HG03280 (cell line): Measurements from ENCODE around the gene CCDC171.

Source experiments
- ATAC-seq: cut with Tn5 transposase; IDR thresholded peaks from one replicate; pipeline ENCODE4 v1.9.1; 2021; ENCODE audit warnings: mild to moderate bottlenecking, moderate library complexity; ENCODE audit not compliant: unreplicated experiment

Gene CCDC171

DNA sequence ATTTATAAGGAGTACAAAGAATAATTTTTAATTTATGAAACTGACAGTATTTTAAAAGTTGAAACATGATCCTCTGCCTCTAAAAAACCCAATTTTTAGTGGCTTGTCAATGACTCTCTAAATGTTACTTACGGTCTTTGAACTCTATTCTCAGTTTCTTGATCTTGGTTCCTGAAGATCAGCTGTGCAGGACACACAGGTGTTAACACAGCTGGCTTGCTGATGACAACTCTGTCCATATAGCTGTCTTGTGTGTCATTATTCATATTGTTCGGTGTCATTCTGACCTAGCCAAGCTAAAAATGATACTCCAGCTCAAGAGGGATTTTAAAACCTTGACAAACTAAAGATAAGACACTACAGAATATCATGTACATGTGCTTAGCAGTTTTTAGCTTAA is 314.5 kb downstream of the CCDC171 start:
- peak; percentile 82 for ATAC-seq

DNA sequence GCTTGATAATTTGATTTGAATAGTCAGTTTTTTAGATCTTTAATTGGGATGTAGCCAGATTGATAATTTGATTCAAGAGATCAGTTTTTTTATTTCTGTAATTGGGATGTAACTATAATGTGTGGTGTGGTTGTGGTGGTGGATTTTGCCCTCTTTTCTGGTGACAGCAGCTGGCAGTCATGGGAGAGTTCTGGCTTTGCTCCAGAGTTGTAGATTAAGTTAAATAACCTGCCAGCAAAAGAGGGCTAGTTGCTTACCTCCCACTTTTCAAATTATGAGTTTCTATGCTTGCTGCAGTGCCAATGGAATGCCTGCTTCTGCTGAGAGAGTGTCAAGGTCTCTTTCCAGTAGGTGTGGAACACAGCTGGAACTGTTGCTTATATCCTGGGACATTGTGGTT is 315.1 kb downstream of the CCDC171 start:
- no peak for ATAC-seq

DNA sequence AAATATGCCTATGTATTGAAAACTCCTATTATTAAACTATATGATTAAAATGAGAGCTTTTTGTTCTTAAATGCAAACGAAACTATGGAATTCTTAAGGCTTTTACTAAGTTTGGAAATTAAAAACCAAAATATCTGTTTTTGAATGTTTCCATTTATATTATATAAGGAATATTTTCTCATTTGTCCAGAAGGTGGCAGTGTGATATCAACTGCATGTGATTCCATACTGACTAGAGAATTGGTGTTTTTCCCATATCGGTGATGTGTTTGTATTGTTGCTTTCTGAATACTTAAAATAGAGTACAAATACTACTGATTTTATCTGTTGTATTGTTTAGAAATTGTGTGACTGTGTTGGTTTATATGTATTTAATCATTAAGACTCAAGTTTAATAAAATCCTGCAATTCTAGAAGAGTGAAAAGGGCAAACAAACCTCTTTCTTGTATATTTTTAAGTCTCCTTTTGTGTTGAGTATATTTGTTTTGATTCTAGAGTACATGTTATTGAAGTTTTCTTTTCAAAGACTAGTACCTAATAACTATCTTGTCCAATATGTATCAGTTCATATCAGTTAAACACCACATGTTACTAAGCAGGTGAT is 320.8 kb downstream of the CCDC171 start:
- no peak for ATAC-seq

DNA sequence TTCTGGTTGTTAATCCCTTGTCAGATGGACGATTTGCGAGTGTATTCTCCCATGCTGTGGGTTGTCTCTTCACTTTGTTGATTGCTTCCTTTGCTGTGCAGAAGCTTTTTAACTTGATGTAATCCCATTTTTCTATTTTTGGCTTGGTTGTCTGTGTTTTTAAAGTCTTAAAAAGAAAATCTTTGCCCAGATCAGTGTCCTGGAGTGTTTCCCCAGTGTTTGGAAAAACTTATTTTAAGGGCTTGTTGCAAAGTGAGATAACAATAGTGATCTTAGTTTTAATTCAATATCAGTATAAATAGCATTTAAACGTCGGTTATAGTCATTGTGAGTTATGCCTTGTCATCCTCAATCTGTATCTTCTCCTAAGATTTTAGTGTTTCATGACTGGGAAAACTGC is 329.5 kb downstream of the CCDC171 start:
- no peak for ATAC-seq

DNA sequence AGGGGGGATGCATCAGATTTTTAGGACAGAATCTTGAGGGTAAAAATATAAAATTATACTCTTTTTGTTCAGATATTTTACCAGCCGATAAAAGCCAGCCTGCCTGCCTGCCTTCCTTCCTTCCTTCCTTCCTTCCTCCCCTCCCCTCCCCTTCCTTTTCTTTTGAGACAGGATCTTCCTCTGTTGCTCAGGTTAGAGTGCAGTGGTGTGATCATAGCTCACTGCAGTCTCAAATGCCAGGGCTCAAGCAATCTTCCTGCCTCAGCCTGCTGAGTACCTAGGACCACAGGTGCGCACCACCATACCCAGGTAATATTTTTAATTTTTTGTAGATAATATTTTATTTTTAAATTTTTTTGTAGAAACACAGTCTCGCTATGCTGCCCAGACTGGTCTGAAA is 330.0 kb downstream of the CCDC171 start:
- ATAC-seq = no peak

DNA sequence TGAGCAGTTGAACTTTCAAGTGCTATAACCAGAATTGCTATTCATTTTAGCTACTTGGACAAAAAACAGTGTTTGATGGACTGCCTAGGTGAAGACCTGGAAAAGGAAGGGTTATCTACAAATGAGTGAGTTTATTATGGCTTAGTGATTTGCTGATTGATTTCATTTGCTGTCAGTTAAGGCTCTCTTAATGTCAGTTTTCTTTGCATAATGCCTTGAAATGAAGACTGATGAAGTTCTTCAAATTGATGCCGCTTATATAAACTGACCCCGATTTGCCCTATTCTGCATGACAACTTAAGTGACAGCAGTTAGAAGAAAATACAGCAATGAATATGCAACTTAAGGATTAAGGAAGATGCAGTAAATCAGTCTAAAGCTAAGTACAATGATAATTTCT is 332.6 kb downstream of the CCDC171 start:
- ATAC-seq = no peak

DNA sequence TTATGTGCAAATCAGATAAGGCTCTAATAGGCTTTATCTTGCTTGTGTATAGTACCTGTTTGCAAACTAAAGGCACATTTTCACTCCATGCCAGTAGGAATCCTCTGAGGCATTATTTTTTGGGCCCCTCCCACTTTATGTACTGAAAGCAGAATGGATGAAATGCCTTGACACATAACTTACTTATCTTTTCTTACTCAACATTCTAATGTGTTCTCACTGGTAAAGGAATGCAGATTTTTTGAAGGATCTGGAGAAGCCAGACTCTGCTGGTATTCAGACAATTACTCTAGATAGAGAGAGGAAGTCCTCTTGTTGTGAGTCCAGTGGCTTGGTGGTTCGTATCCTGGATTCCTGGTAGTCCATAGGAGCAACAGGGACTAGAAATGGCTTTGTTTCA is 336.7 kb downstream of the CCDC171 start:
- no peak for ATAC-seq

DNA sequence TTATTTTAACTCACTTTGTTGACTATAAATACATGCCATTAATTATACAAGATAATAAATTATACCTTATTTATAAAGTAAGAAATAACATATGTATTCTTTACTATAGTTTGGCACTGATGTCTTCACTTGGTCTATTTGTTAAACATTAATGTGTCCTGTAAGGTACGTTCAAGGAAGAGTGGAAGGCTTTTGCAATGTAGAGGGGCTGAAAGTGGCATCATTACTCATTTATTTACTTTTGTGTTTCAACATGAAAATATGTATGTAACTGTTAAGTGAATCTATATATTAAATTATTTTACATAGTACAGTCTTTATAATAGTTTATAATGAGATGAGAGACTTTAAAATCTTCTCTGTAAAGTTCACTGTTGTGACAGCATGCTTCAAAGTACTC is 348.7 kb downstream of the CCDC171 start:
- no peak for ATAC-seq

DNA sequence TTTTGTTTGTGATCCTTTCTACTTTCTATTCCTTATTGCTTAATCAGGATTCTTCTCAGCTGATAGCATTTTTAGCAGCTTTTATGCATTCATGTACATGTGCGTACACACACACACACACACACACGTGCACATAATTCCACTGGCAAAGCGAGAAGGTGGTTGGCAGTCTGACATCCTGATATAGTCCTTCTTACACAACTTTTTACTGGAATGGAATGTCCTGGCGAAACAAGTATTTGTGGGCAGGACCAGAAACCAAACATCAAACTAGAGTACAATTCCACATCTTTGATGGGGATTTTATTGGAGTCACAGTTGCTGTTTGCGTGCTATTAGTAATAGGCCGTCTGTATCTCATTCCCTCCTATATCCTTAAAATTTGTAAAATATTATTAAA is 356.5 kb downstream of the CCDC171 start:
- ATAC-seq = no peak

DNA sequence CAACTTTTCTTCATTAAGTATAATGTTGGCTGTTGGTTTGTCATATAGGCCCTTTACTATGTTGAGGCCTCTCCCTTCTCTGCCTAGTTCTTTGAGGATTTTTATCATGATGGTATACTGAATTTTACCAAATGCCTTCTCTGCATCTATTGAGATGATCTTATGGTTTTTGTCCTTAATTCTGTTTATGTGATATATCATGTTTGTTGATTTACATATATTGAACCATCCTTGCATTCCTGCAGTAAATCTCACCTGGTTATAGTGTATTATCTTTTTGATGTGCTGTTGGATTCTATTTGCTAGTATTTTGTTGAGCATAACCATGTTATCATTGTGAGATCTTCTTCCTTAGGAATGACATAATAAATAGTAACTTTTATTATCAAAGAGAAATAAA is 362.9 kb downstream of the CCDC171 start:
- no peak for ATAC-seq

DNA sequence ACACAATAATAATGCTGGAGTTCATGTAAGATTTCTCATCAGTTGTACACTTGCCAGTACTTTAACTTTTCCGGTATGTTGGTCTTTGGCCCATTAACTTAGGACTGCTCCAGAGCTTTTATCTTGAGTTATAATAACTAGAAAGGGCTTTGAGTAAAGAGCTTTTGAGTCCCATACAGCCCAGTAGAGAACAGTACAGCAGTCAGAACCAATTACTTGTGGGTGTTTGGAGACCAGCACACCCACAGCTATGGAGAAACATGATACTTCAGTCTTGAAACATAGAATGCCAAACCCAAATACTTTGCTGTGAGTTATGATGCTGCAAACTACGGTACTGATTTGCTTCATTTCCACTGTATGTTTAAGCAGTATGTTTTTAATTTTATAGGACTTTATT is 374.3 kb downstream of the CCDC171 start:
- ATAC-seq = no peak

DNA sequence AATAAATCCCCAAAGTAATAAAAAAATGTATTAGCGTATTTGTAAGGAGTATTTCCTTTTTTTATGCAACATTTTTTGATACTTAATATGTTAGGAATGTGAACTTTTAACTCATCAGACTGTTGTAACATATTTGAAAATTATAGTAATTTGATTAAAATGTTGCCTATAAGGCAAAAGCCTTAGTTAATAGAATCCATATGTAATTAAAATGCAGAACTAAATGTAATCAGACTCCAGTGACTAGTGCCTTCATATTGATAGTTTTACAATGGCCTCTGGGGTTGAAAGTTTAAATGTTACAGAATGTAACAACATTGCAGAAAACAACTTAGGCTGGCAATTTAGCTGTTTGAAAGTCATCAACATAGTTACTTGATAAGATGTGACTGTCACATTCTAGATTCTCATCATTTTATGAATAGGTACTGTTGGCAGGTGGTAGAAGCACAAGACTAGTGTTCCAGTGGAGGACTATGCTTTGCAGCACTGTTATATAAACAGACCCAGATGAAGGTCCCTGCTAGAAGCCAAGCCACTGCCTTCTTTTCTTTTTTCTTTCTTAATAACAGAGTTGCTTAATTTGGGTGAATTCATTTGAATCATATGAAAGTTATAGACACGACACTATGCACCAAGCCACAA is 382.9 kb downstream of the CCDC171 start:
- ATAC-seq = no peak

DNA sequence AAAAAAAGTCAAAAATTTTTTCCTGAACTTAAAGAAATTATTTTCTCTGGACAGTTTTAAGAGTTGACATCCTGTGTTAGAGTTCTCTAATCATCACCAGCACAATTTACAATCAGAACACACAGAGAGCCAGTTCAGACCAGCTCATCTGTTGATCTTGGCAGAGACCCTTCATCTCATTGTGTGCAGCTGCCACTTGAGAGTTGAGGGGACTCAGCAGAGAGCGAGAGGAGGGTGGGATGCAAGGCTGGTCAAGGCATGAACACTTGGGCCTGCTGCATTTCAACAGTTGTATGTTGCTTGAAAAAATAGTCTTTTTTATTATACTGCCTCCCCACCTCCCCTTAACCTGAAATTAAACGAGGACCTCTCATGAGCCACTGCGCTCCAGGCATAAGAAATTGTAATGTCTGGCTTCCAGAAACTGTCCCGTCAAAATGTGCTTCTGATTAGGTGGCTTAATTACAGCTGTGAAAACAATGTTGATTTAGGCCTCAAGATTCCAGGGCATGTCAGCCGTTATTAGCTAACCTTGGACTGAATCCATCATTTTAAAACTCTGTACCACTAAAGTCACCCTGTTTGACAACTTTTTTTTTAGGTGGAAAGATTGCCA is 383.6 kb downstream of the CCDC171 start:
- ATAC-seq = no peak

DNA sequence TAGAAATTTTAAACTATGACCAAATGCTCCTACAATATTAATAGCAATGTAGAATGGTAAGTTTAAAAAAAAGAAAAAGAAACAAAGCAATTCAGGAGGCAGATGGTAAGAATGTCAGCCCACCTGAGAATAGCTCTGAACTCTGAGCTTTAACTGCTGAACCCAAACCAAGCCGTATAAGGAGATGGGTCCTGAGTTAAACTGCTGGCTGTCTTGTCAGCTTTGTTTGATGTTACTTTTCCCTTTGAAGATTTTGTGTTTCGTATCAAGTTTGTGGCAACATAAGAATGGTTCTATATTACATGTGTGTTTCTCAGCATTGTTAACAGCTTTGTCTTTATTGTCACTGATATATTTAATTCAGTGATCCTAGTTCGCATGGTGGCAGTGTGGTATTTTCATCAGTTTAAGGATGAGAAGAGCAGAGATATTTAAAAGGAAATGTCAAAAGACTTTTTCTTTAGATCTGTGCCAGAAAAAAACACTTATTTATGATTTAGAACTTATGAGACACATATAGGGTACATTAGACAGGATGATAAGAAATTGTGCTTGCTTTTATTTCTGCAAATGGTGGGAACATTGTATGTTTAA is 390.1 kb downstream of the CCDC171 start:
- ATAC-seq = no peak

DNA sequence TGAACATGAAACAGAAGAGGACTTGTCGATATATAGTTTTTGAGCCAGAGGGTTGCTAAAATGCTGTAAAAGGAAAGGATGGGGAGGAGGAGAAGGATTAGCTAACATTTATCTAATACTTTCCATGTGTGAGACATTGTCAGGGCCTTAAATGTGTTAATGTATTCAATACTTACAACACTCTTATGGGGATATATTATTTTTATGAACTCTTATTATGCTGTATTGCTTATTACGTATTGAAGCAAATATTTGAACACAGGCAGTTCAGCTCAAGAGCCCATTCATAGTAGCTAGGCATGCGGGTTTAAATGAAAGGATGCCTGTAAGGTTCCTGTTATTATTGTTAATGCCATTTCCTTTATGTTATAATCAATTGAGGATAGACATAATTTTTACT is 391.5 kb downstream of the CCDC171 start:
- no peak for ATAC-seq

DNA sequence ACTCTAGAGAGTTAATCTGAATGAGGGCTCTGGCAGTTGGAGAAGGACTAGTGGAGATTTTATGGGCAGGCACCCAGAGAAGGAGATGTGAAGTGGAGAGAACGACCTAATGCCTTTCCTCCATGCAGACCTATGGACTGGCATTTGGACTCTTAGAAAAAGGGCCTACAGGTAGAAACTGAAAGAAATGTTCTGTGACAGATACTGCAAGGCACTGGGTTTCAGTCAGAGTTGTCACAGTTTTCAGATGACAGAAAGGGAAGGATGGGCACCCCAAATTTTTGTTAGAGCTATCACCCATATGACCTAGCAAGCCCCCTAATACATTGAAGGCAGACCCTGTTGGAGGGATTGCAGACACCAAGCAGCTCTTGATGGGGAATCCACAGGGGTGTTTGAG is 406.8 kb downstream of the CCDC171 start:
- no peak for ATAC-seq

DNA sequence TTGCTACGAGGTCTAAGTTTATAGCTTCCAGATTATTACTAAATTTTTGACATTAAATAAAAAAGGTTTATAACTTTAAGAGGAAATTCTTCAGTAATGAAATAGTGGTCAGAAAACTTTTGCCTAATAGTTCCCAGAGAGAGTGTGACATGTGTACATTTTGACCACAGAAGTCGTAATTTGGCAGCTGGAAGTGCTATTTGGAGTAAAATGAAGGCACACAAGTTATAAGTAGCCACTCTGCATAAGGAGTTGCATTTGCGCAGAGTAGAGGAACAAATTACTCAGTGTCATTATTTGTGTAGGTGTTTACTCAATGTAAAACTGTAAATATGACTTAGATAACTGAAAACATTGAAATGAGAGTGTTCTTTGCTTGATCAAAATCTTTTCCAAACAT is 408.4 kb downstream of the CCDC171 start:
- ATAC-seq = no peak

DNA sequence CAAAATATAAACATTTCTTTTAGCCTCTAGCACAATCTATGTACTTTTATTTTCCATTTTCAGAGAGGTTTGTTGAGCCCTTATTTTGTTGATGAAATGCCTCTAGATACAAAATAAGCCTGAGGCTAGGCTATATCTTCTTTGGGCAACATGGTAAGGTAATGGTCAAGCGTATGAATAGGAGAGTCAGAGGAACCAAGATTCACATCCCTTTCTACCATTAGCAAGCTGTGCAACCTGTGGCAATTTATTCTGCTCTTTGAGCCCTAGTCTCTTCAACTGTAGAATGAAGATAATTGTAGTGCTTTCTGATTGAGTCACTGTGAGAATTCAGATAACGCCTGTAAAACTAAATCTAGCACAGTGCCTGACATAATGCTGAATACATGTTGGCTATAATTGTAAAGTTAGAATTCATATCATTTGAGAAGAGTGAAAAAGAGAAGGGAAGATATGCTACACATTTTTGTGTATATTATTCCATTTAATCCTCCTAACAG is 412.5 kb downstream of the CCDC171 start:
- ATAC-seq = no peak

DNA sequence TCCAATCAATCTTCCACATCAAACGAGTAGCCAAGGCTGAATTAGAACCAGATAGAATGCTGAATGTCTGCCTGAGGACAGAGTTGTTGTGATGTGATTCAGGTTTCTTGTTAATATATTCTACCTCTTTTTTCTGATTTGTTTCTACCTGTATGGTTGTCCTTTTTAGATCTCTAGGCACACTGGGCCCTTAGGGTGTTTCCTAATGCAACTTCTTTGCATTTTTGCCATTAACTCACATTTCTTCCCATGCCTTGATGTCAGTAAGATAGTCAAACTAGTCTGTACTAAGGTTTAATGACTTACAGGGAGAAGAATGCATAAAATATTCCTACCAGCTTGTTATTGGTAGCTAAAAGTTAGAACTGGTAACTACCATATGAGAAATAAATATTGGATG is 413.6 kb downstream of the CCDC171 start:
- no peak for ATAC-seq

DNA sequence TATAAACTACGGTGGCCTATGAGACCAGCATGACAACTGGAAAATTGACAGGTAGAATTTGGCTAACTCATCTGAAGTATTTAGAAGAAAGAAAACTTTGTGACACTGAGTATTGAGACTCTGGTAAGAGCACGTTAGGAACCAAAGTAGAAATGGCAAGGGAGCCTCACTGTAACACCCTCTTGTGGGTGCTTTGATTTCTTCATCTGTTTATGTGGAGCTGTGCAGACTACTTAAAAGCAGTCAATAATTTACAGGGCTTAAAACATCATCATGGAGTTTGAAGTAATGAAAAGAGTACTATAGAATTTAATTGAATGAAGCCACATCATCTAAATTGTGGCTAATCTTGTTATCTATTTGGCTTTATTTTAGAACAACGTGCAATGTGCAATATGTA is 414.2 kb downstream of the CCDC171 start:
- ATAC-seq = no peak

DNA sequence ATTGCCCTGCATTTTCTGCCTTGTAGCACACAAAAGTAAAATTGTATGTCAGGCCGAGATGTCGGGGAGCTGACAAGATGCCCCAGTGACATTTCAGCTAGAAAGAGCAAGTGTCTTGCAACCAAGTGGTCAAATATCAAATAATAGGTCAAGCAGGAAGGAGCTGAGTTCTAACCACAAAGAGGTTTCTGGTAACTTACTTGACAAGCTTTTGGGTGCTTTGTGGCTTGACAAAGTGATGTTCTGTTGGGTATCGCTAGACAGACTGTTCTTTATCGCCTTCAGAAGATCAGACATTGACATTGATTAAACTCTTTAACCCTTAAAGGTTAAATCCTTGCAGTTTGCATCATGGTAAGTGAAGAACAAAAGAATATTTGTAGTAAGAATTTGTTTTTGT is 419.9 kb downstream of the CCDC171 start:
- ATAC-seq = no peak

DNA sequence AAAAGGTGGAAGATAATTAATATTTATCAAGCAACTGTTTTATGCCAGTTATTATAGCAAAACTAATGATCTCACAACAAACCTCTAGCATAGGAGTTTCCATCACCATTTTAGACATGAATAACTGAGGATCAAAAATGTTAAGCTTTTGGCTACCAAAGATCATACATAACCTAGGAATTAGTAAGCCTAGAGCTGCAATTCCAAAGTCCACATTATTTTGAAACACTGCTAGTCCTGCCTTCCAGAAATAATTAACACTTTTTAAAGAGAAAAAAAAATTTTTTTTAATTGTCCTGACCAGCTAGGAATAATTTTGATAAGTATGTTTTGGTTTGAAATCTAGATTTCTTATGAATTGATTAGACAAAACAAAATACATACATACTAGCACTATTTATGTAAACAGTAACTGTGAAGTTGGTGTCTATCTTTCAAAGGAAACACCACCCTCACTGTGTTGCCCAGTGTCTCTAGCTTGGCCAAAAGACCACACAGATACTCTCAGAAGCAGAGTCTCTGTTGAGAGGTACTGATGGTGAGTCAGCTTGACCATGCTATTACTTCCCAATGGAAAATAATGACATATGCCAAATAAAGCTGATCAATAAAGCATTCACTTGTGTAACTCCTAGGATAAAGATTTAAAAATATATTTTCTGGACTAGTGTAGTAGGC is 422.4 kb downstream of the CCDC171 start:
- ATAC-seq = no peak
